H9 (cell line): ENCODE measurements around the gene NPAS1. TPM values are rescaled to one million over a fixed set of nuclear protein-coding genes. Genes with fewer than 3 reads are reported as not detected.

Experiments
- DNase-seq: peaks from one replicate; pipeline ENCODE4 v3.0.0-alpha.2; 2017
- H2AFZ ChIP-seq: one replicate; pipeline ENCODE4 v1.6.1; 2013; ENCODE audit warnings: mild to moderate bottlenecking, low read length, control low read depth, moderate library complexity
- H2AK5ac ChIP-seq: 2 replicates; pipeline ENCODE4 v1.6.1; 2013; ENCODE audit warnings: low read length, control low read depth, mixed read lengths; ENCODE audit not compliant: insufficient read length
- H2BK120ac ChIP-seq: one replicate; pipeline ENCODE4 v1.6.1; 2013; ENCODE audit warnings: low read depth, mild to moderate bottlenecking, low read length, control low read depth, inconsistent platforms; ENCODE audit not compliant: poor library complexity, severe bottlenecking
- H2BK12ac ChIP-seq: 2 replicates; pipeline ENCODE4 v1.6.1; 2013; ENCODE audit warnings: low read length, control low read depth, mixed read lengths, low read depth; ENCODE audit not compliant: insufficient read length
- H2BK15ac ChIP-seq: 2 replicates; pipeline ENCODE4 v1.6.1; 2013; ENCODE audit warnings: low read depth, low read length, control low read depth
- H2BK20ac ChIP-seq: one replicate; pipeline ENCODE4 v1.6.1; 2013; ENCODE audit warnings: low read depth, mild to moderate bottlenecking, low read length, control low read depth, inconsistent platforms; ENCODE audit not compliant: poor library complexity, severe bottlenecking
- H2BK5ac ChIP-seq: 2 replicates; pipeline ENCODE4 v1.6.1; 2013; ENCODE audit warnings: low read length, control low read depth, mixed read lengths; ENCODE audit not compliant: insufficient read length
- H3K14ac ChIP-seq: 2 replicates; pipeline ENCODE4 v1.6.1; 2013; ENCODE audit warnings: low read length, control low read depth; ENCODE audit not compliant: insufficient read depth
- H3K18ac ChIP-seq: 2 replicates; pipeline ENCODE4 v1.6.1; 2013; ENCODE audit warnings: low read depth, mild to moderate bottlenecking, mixed read lengths, low read length, control low read depth; ENCODE audit not compliant: insufficient read length
- H3K23ac ChIP-seq: 2 replicates; pipeline ENCODE4 v1.6.1; 2013; ENCODE audit warnings: low read length, control low read depth, mixed read lengths, low read depth; ENCODE audit not compliant: insufficient read length
- H3K23me2 ChIP-seq: 2 replicates; pipeline ENCODE4 v1.6.1; 2013; ENCODE audit warnings: low read depth, mild to moderate bottlenecking, mixed read lengths, low read length, control low read depth; ENCODE audit not compliant: insufficient read length, poor library complexity, severe bottlenecking
- H3K27ac ChIP-seq: 2 replicates; pipeline ENCODE4 v1.5.1; 2013; ENCODE audit warnings: low read length, control low read depth, mixed read lengths, low read depth; ENCODE audit not compliant: insufficient read length
- H3K27me3 ChIP-seq: 2 replicates; pipeline ENCODE4 v1.6.1; 2013; ENCODE audit warnings: low read length, control low read depth, inconsistent platforms; ENCODE audit not compliant: insufficient read depth
- H3K4ac ChIP-seq: 2 replicates; pipeline ENCODE4 v1.6.1; 2013; ENCODE audit warnings: low read depth, mild to moderate bottlenecking, control low read depth, inconsistent platforms, low read length, moderate library complexity
- H3K4me1 ChIP-seq: 2 replicates; pipeline ENCODE4 v1.6.1; 2013; ENCODE audit warnings: low read length, control low read depth, inconsistent platforms; ENCODE audit not compliant: insufficient read depth
- H3K4me2 ChIP-seq: 2 replicates; pipeline ENCODE4 v1.6.1; 2013; ENCODE audit warnings: low read length, control low read depth, mixed read lengths; ENCODE audit not compliant: insufficient read length, insufficient read depth
- H3K56ac ChIP-seq: 2 replicates; pipeline ENCODE4 v1.6.1; 2013; ENCODE audit warnings: low read depth, mild to moderate bottlenecking, mixed read lengths, low read length, control low read depth; ENCODE audit not compliant: insufficient read length
- H3K79me1 ChIP-seq: 2 replicates; pipeline ENCODE4 v1.6.1; 2013; ENCODE audit warnings: low read depth, mild to moderate bottlenecking, moderate library complexity, low read length, control low read depth, inconsistent platforms; ENCODE audit not compliant: insufficient read depth, poor library complexity, severe bottlenecking
- H3K79me2 ChIP-seq: 2 replicates; pipeline ENCODE4 v1.6.1; 2013; ENCODE audit warnings: low read length, control low read depth, inconsistent platforms; ENCODE audit not compliant: insufficient read depth
- H3K9ac ChIP-seq: 2 replicates; pipeline ENCODE4 v1.6.1; 2013; ENCODE audit warnings: low read length, control low read depth, mixed read lengths; ENCODE audit not compliant: insufficient read length; ENCODE audit errors: extremely low read depth
- H3K9me3 ChIP-seq: one replicate; pipeline ENCODE4 v1.6.1; 2013; ENCODE audit warnings: low read depth, low read length, inconsistent platforms; ENCODE audit not compliant: control insufficient read depth
- H3T11ph ChIP-seq: one replicate; pipeline ENCODE4 v1.6.1; 2013; ENCODE audit warnings: mild to moderate bottlenecking, low read length, control low read depth, inconsistent platforms
- H4K20me1 ChIP-seq: one replicate; pipeline ENCODE4 v1.6.1; 2013; ENCODE audit not compliant: control insufficient read depth, insufficient read length, insufficient read depth
- H4K5ac ChIP-seq: 2 replicates; pipeline ENCODE4 v1.6.1; 2013; ENCODE audit warnings: low read depth, mild to moderate bottlenecking, mixed read lengths, low read length, control low read depth; ENCODE audit not compliant: insufficient read length
- H4K8ac ChIP-seq: replicated peaks from 2 replicates; pipeline ENCODE4 v1.6.1; 2013; ENCODE audit warnings: low read length, control low read depth, mixed read lengths, low read depth; ENCODE audit not compliant: insufficient read length
- H4K91ac ChIP-seq: 2 replicates; pipeline ENCODE4 v1.6.1; 2013; ENCODE audit warnings: low read depth, mild to moderate bottlenecking, moderate library complexity, mixed read lengths, low read length, control low read depth; ENCODE audit not compliant: insufficient read length
- H3K27ac Mint-ChIP-seq, 3 experiments: 2 replicates in 2 of 3; 3 replicates in 1 of 3; pipeline ENCODE4 v1.8.0; 2020 to 2021; ENCODE audit warnings: mixed read lengths in 3 of 3, mild to moderate bottlenecking in 1 of 3, moderate library complexity in 1 of 3
- H3K27me3 Mint-ChIP-seq: 2 replicates; pipeline ENCODE4 v1.8.0; 2021; ENCODE audit warnings: low read depth, mild to moderate bottlenecking, moderate library complexity, mixed read lengths
- H3K36me3 Mint-ChIP-seq, 3 experiments: 2 replicates in 2 of 3; 3 replicates in 1 of 3; pipeline ENCODE4 v1.8.0; 2020 to 2021; ENCODE audit warnings: low read depth in 3 of 3, mixed read lengths in 3 of 3; ENCODE audit not compliant: insufficient read depth in 1 of 3
- H3K4me1 Mint-ChIP-seq, 2 experiments: 2 replicates each; pipeline ENCODE4 v1.8.0; 2020; ENCODE audit warnings: mixed read lengths in 2 of 2
- H3K4me3 Mint-ChIP-seq, 2 experiments: 2 replicates in 1 of 2; 3 replicates in 1 of 2; pipeline ENCODE4 v1.8.0; 2020 to 2021; ENCODE audit warnings: mild to moderate bottlenecking in 2 of 2, mixed read lengths in 2 of 2, moderate library complexity in 1 of 2
- H3K9me3 Mint-ChIP-seq, 2 experiments: 2 replicates in 1 of 2; 3 replicates in 1 of 2; pipeline ENCODE4 v1.8.0; 2020; ENCODE audit warnings: mild to moderate bottlenecking in 2 of 2, mixed read lengths in 2 of 2, moderate library complexity in 1 of 2
- CTCF ChIP-seq: fragments of 200-600 bp; sonication (generic); conservative IDR thresholded peaks from 3 replicates; pipeline ENCODE4 v1.8.0; 2021; ENCODE audit warnings: antibody characterized with exemption, mild to moderate bottlenecking
- WGBS: extraction: QIAGEN DNeasy Blood & Tissue Kit; methylation state at CpG from one replicate; pipeline ENCODE4 v1.1.7; 2013; ENCODE audit warnings: missing lambda C conversion rate, low lambda C conversion rate, mixed read lengths; ENCODE audit not compliant: insufficient read length; ENCODE audit errors: extremely low coverage; 5-methylcytosine and 5-hydroxymethylcytosine counted together
- total RNA-seq: library from RNA; stranded (reverse); gene quantifications from 2 replicates; pipeline ENCODE4 v1.2.1, GENCODE V29; 2021

The NPAS1 gene
- total RNA-seq, 1 experiment from 2014 or later = 17.8 TPM

GRCh38 chr19:47000373-47000772 is 19.3 kb upstream of the NPAS1 start:
- Histone ChIP-seq H3K27ac (no peak overlapping the region), H3K56ac (no peak overlapping the region), H3K79me2 (no peaks in the 10 kb centered on the region), H3K18ac (no peak overlapping the region), H2BK20ac (no peak overlapping the region), H4K20me1 (no peaks in the 10 kb centered on the region), H3K79me1 (no peaks in the 10 kb centered on the region), H2AFZ (no peak overlapping the region), H2AK5ac (no peak overlapping the region), H3K9me3 (no peaks in the 10 kb centered on the region), H3K27me3 (no peaks in the 10 kb centered on the region), H2BK120ac (no peak overlapping the region), H3K4me2 (no peak overlapping the region), H3T11ph (no peak overlapping the region), H3K23me2 (no peaks in the 10 kb centered on the region), H3K14ac (no peak overlapping the region), H3K23ac (no peak overlapping the region), H2BK12ac (no peak overlapping the region), H3K4ac (no peak overlapping the region), H4K91ac (no peak overlapping the region), H2BK15ac (no peak overlapping the region), H4K8ac (no peak overlapping the region), H4K5ac (no peak overlapping the region), H3K4me1 (no peaks in the 10 kb centered on the region), H2BK5ac (no peak overlapping the region), H3K9ac (no peak overlapping the region)
- Mint-ChIP-seq H3K36me3 (peaks cover 33 to 48% (median 45%) of the 10 kb centered on the region in 3 experiments; a peak in 6 of 7 replicates), H3K4me1 (peaks cover 4 to 20% of the 10 kb centered on the region in 2 experiments; a peak in 3 of 4 replicates), H3K27ac (0 out of 7 replicates have a peak overlapping the region, but pooled peaks of 1 of the 3 experiments have one; percentile 64), H3K9me3 (no peaks in the 10 kb centered on the region), H3K4me3 (no peak overlapping the region), H3K27me3 (no peaks in the 10 kb centered on the region)
- TF ChIP-seq CTCF = no peak
- DNase-seq = no peak
- no CpG with 5 or more reads among the region's 18 CpGs for WGBS
